ENCODE data around the gene TMEM171. TPM values are rescaled to one million over a fixed set of nuclear protein-coding genes. Genes with fewer than 3 reads are reported as not detected.

Gene TMEM171
- total RNA-seq, 1 experiment from 2014 or later, result 2.7 TPM

DNA sequence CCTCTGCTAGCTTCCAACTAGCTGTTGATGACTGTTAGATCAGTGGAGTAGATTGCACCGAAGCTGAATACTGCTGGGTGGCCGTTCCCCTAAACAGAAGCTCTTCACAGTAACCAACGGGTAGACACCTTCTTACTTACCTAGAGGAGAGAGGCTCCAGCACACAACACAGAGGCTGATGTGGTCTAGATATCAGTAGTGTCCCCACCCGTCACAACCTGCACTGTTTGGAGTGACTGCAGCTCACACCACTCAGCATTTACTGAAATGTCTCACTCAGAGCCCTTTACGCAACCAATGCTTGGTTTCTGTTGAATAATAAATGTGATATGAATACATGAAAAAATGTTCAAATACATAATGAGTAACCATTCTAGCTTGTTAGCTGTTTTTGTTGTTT is 57.9 kb downstream of the TMEM171 start:
- no peak for DNase-seq
- Histone ChIP-seq H3K36me3 (replicated peaks; ENCODE audit: control insufficient read depth, insufficient read depth, low read length) (no peaks in the 10 kb centered on the region), H3K27me3 (ENCODE audit: control insufficient read depth, insufficient read depth, low read length) (no peaks in the 10 kb centered on the region), H3K4me3 (ENCODE audit: insufficient read depth, low read depth, low read length) (no peak overlapping the region)

DNA sequence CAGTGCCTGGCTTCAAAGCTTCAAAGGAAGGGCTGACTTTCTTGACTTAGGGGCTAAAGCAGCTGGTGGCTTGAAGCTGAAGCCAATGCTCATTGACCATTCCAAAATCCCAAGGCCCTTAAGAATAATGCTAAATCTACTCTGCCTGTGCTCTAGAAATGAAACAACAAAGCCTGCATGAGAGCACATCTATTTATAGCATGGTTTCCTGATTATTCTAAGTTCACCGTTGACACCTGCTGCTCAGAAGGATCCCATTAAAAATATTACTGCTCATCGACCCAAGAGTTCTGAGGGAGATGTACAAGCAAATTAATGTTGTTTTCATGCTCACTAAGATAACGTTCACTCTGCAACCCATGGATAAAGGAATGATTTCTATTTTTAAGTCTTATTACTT is 59.4 kb downstream of the TMEM171 start:
- Histone ChIP-seq H3K27me3 (ENCODE audit: control insufficient read depth, insufficient read depth, low read length) (no peaks in the 10 kb centered on the region), H3K4me3 (ENCODE audit: insufficient read depth, low read depth, low read length) (no peak overlapping the region), H3K36me3 (replicated peaks; ENCODE audit: control insufficient read depth, insufficient read depth, low read length) (no peaks in the 10 kb centered on the region)
- DNase-seq, result no peak

GRCh38 chr5:73180566-73180965 is 60.2 kb downstream of the TMEM171 start:
- DNase-seq, result no peak
- H3K27me3 ChIP-seq (ENCODE audit: control insufficient read depth, insufficient read depth, low read length), result no peaks in the 10 kb centered on the region
- no peaks in the 10 kb centered on the region for H3K36me3 ChIP-seq (replicated peaks; ENCODE audit: control insufficient read depth, insufficient read depth, low read length)
- H3K4me3 ChIP-seq (ENCODE audit: insufficient read depth, low read depth, low read length), result no peak overlapping the region

Other genes with a start within 250 kb of the TMEM171 start
- gene FCHO2, start 164.5 kb upstream of the TMEM171 start, total RNA-seq (2014; rRNA removed; shearing (Covaris generic)), result 4.6 and 7.0 TPM in 2 replicates
- gene TMEM174, start 52.6 kb downstream of the TMEM171 start, total RNA-seq (2014; rRNA removed; shearing (Covaris generic)), result not detected in 2 replicates